Placental epithelial cell (primary cell): ENCODE results near the gene TSC22D4. TPM values are rescaled to one million over a fixed set of nuclear protein-coding genes. Genes with fewer than 3 reads are reported as not detected.

Source experiments
- total RNA-seq: library from RNA; depleted of rRNA; stranded (reverse); fragments of >200 nt; gene quantifications from 2 replicates; pipeline ENCODE4 v1.2.3, GENCODE V29; 2012

Gene TSC22D4
- total RNA-seq, result 23.5 and 29.4 TPM in 2 replicates

GRCh38 chr7:100478958-100479660 lies at the start of gene TSC22D4:
TSS of gene TSC22D4 (minus strand) at chr7:100479214. CDS start at chr7:100478038, 1,176 bp downstream.

GRCh38 chr7:100483722-100484672 lies 5.0 kb upstream of the TSC22D4 start, which contains the start of gene NYAP1:
TSS of gene NYAP1 (plus strand) at chr7:100483927. CDS start at chr7:100485312, 1,385 bp downstream.

GRCh38 chr7:100464210-100464660 lies 14.8 kb downstream of the TSC22D4 start, which contains the start of gene SPACDR:
TSS of gene SPACDR (minus strand) at chr7:100464260. CDS start at chr7:100464025, 235 bp downstream.

GRCh38 chr7:100429637-100430492 lies 49.1 kb downstream of the TSC22D4 start, which contains the start of gene MEPCE:
TSS of gene MEPCE (plus strand) at chr7:100429831. CDS start at chr7:100430019, 188 bp downstream.

GRCh38 chr7:100428199-100428966 lies 50.6 kb downstream of the TSC22D4 start, which contains the start of gene ZCWPW1:
TSS of gene ZCWPW1 (minus strand) at chr7:100428703. CDS start at chr7:100420649, 8,054 bp downstream.

Other genes with a start within 250 kb of the TSC22D4 start
- not detected in 2 replicates for gene SPDYE3, start 171.5 kb downstream of the TSC22D4 start, total RNA-seq
- 12.5 and 14.1 TPM in 2 replicates for gene PILRB, start 121.1 kb downstream of the TSC22D4 start, total RNA-seq
- gene PILRA, start 105.7 kb downstream of the TSC22D4 start, total RNA-seq, result under 0.01 and 0.22 TPM in 2 replicates
- 1.6 and 4.3 TPM in 2 replicates for gene ZCWPW1, start 50.5 kb downstream of the TSC22D4 start, total RNA-seq
- gene MEPCE, start 49.4 kb downstream of the TSC22D4 start, total RNA-seq, result 34.1 and 47.5 TPM in 2 replicates
- 6.3 and 12.5 TPM in 2 replicates for gene PPP1R35, start 42.7 kb downstream of the TSC22D4 start, total RNA-seq
- gene SPACDR, start 15.0 kb downstream of the TSC22D4 start, total RNA-seq, result 0.87 and 1.2 TPM in 2 replicates
- gene NYAP1, start 4.7 kb upstream of the TSC22D4 start, total RNA-seq, result 0.87 and 2.0 TPM in 2 replicates
- gene AGFG2, start 60.0 kb upstream of the TSC22D4 start, total RNA-seq, result 11.8 and 20.2 TPM in 2 replicates
- gene SAP25, start 94.7 kb upstream of the TSC22D4 start, total RNA-seq, result 0.79 TPM in 1 of 2 replicates, not detected in the other
- 19.6 and 52.1 TPM in 2 replicates for gene LRCH4, start 106.9 kb upstream of the TSC22D4 start, total RNA-seq
- gene FBXO24, start 107.1 kb upstream of the TSC22D4 start, total RNA-seq, result 0.39 and 0.54 TPM in 2 replicates
- 2.7 and 9.8 TPM in 2 replicates for gene PCOLCE, start 123.1 kb upstream of the TSC22D4 start, total RNA-seq
- gene MOSPD3, start 133.3 kb upstream of the TSC22D4 start, total RNA-seq, result 13.6 and 20.4 TPM in 2 replicates
- 1.2 and 1.7 TPM in 2 replicates for gene TFR2, start 162.3 kb upstream of the TSC22D4 start, total RNA-seq
- not detected in 2 replicates for gene ACTL6B, start 177.2 kb upstream of the TSC22D4 start, total RNA-seq
- gene GNB2, start 194.5 kb upstream of the TSC22D4 start, total RNA-seq, result 110 and 162 TPM in 2 replicates
- 23.4 and 30.2 TPM in 2 replicates for gene GIGYF1, start 215.0 kb upstream of the TSC22D4 start, total RNA-seq
- gene POP7, start 226.9 kb upstream of the TSC22D4 start, total RNA-seq, result 30.6 and 40.0 TPM in 2 replicates
- gene EPO, start 241.3 kb upstream of the TSC22D4 start, total RNA-seq, result 0.22 and 0.39 TPM in 2 replicates